IMR-90 (cell line): ENCODE measurements around the gene RAD21L1. TPM values are rescaled to one million over a fixed set of nuclear protein-coding genes. Genes with fewer than 3 reads are reported as not detected.

Source experiments
- ATAC-seq: fragments of 200-7000 bp; cut with Tn5 transposase; 2 replicates; pipeline ENCODE4 v1.9.1; 2020; ENCODE audit warnings: low read depth, mild to moderate bottlenecking, moderate library complexity
- BruUV-seq: library from RNA; stranded (reverse); fragments of 400-500 nt; replicated peaks from 2 replicates; lab custom pipeline; 2021; lab: Mats Ljungman, UMichigan
- CTCF ChIA-PET: fragments of 300-600 bp; formaldehyde crosslinking; extraction: SDS; loops from one replicate; lab custom pipeline; 2021; ENCODE audit warnings: antibody characterized with exemption; lab: Yijun Ruan, JAX
- POLR2A ChIA-PET: fragments of 300-600 bp; sonication (Branson Sonifier 250); formaldehyde crosslinking; loops from one replicate; lab custom pipeline; 2022; ENCODE audit warnings: antibody characterized with exemption; ENCODE audit not compliant: unreplicated experiment; lab: Charles Lee
- DNase-seq: peaks from one replicate; pipeline ENCODE4 v3.0.0; 2013
- H2AFZ ChIP-seq: replicated peaks from 2 replicates; pipeline ENCODE3; 2013; ENCODE audit warnings: low read length, mild to moderate bottlenecking; ENCODE audit not compliant: poor library complexity
- H2AK5ac ChIP-seq: 2 replicates; pipeline ENCODE4 v1.6.1; 2013; ENCODE audit warnings: low read depth, low read length, inconsistent platforms
- H2AK9ac ChIP-seq: replicated peaks from 2 replicates; pipeline ENCODE3; 2013; ENCODE audit warnings: mild to moderate bottlenecking, low read depth, low read length, moderate library complexity; ENCODE audit not compliant: poor library complexity
- H2BK120ac ChIP-seq: 2 replicates; pipeline ENCODE4 v1.6.1; 2013; ENCODE audit warnings: low read depth, low read length, inconsistent platforms
- H2BK15ac ChIP-seq: 3 replicates; pipeline ENCODE4 v1.6.1; 2013; ENCODE audit warnings: low read depth, low read length, inconsistent platforms
- H2BK20ac ChIP-seq: 2 replicates; pipeline ENCODE4 v1.6.1; 2013; ENCODE audit warnings: low read depth, mild to moderate bottlenecking, inconsistent platforms, low read length, moderate library complexity
- H2BK5ac ChIP-seq: 2 replicates; pipeline ENCODE4 v1.6.1; 2013; ENCODE audit warnings: mild to moderate bottlenecking, low read depth, low read length, inconsistent platforms; ENCODE audit not compliant: poor library complexity, severe bottlenecking
- H3K14ac ChIP-seq: replicated peaks from 2 replicates; pipeline ENCODE4 v1.6.1; 2013; ENCODE audit warnings: low read depth, low read length, inconsistent platforms
- H3K18ac ChIP-seq: 2 replicates; pipeline ENCODE4 v1.6.1; 2013; ENCODE audit warnings: low read depth, low read length, control low read depth
- H3K23ac ChIP-seq: 2 replicates; pipeline ENCODE4 v1.6.1; 2013; ENCODE audit warnings: low read depth, low read length, inconsistent platforms
- H3K27ac ChIP-seq: 2 replicates; pipeline ENCODE4 v1.5.1; 2013; ENCODE audit warnings: mild to moderate bottlenecking, control low read depth, low read length; ENCODE audit not compliant: insufficient read depth
- H3K27me3 ChIP-seq: 2 replicates; pipeline ENCODE4 v1.6.1; 2013; ENCODE audit warnings: low read length; ENCODE audit not compliant: control insufficient read depth, insufficient read depth
- H3K36me3 ChIP-seq: 2 replicates; pipeline ENCODE4 v1.6.1; 2013; ENCODE audit warnings: low read length, mixed read lengths; ENCODE audit not compliant: control insufficient read depth, insufficient read depth
- H3K4ac ChIP-seq: 2 replicates; pipeline ENCODE4 v1.6.1; 2013; ENCODE audit warnings: low read depth, low read length, inconsistent platforms
- H3K4me1 ChIP-seq: 2 replicates; pipeline ENCODE4 v1.6.1; 2013; ENCODE audit warnings: low read length, mixed read lengths; ENCODE audit not compliant: control insufficient read depth, insufficient read depth
- H3K4me2 ChIP-seq: 2 replicates; pipeline ENCODE4 v1.6.1; 2013; ENCODE audit warnings: low read depth, mild to moderate bottlenecking, control low read depth, low read length, moderate library complexity
- H3K4me3 ChIP-seq: 2 replicates; pipeline ENCODE4 v1.5.1; 2013; ENCODE audit warnings: low read depth, mild to moderate bottlenecking, control low read depth, low read length, moderate library complexity; ENCODE audit not compliant: insufficient read depth
- H3K56ac ChIP-seq: 2 replicates; pipeline ENCODE4 v1.6.1; 2013; ENCODE audit warnings: low read length, inconsistent platforms; ENCODE audit not compliant: insufficient read depth; ENCODE audit errors: extremely low read depth
- H3K79me1 ChIP-seq, 2 experiments: 2 replicates each; pipeline ENCODE4 v1.6.1; 2013; ENCODE audit warnings: low read length in 2 of 2, inconsistent platforms in 1 of 2, low read depth in 1 of 2
- H3K9ac ChIP-seq: 2 replicates; pipeline ENCODE4 v1.6.1; 2013; ENCODE audit warnings: low read depth, low read length, control low read depth
- H3K9me1 ChIP-seq: 2 replicates; pipeline ENCODE4 v1.6.1; 2013; ENCODE audit warnings: low read length, inconsistent platforms; ENCODE audit not compliant: insufficient read depth
- H3K9me3 ChIP-seq: 2 replicates; pipeline ENCODE4 v1.6.1; 2013; ENCODE audit warnings: low read length; ENCODE audit not compliant: control insufficient read depth, insufficient read depth
- H4K20me1 ChIP-seq: 2 replicates; pipeline ENCODE4 v1.6.1; 2013; ENCODE audit warnings: low read length, inconsistent platforms; ENCODE audit not compliant: insufficient read depth
- H4K5ac ChIP-seq: 2 replicates; pipeline ENCODE4 v1.6.1; 2013; ENCODE audit warnings: mild to moderate bottlenecking, low read depth, low read length, control low read depth
- H4K8ac ChIP-seq, 2 experiments: 2 replicates each; pipeline ENCODE4 v1.6.1; 2013; ENCODE audit warnings: low read depth in 2 of 2, low read length in 2 of 2, control low read depth in 1 of 2, inconsistent platforms in 1 of 2
- H4K91ac ChIP-seq: 2 replicates; pipeline ENCODE4 v1.6.1; 2013; ENCODE audit warnings: low read depth, low read length, inconsistent platforms; ENCODE audit not compliant: insufficient read depth
- CEBPB ChIP-seq: IDR thresholded peaks from 2 replicates; pipeline ENCODE4 v1.6.1; 2012; ENCODE audit warnings: low read depth, low read length, improper control_type of control experiment
- CHD1 ChIP-seq: IDR thresholded peaks from 2 replicates; pipeline ENCODE4 v1.6.1; 2012; ENCODE audit warnings: low read depth, low read length, improper control_type of control experiment
- FOS ChIP-seq: fragments of 150-350 bp; IDR thresholded peaks from 2 replicates; pipeline ENCODE4 v1.6.1; 2016; ENCODE audit warnings: low read depth, low read length
- MAFK ChIP-seq: IDR thresholded peaks from 2 replicates; pipeline ENCODE4 v1.6.1; 2012; ENCODE audit warnings: low read depth, low read length, improper control_type of control experiment
- MAZ ChIP-seq: IDR thresholded peaks from 2 replicates; pipeline ENCODE4 v1.6.1; 2012; ENCODE audit warnings: low read depth, mild to moderate bottlenecking, low read length, improper control_type of control experiment, moderate library complexity, borderline replicate concordance
- MXI1 ChIP-seq: IDR thresholded peaks from 2 replicates; pipeline ENCODE4 v1.6.1; 2012; ENCODE audit warnings: low read depth, mild to moderate bottlenecking, low read length, moderate library complexity, borderline replicate concordance
- NFE2L2 ChIP-seq: fragments of 150-350 bp; IDR thresholded peaks from 2 replicates; pipeline ENCODE4 v1.6.1; 2016; ENCODE audit warnings: low read depth, mild to moderate bottlenecking, low read length
- RCOR1 ChIP-seq: IDR thresholded peaks from 2 replicates; pipeline ENCODE4 v1.6.1; 2012; ENCODE audit warnings: mild to moderate bottlenecking, low read length, improper control_type of control experiment; ENCODE audit not compliant: insufficient replicate concordance
- RFX5 ChIP-seq: IDR thresholded peaks from 2 replicates; pipeline ENCODE4 v1.8.0; 2012; ENCODE audit warnings: low read depth, mild to moderate bottlenecking, low read length, moderate library complexity
- SMC3 ChIP-seq: fragments of 150-350 bp; IDR thresholded peaks from 2 replicates; pipeline ENCODE4 v1.6.1; 2016; ENCODE audit warnings: low read depth, mild to moderate bottlenecking, antibody characterized with exemption, low read length, moderate library complexity
- WGBS, 2 experiments: methylation state at CpG; one replicate each; pipeline versions ENCODE4 v1.1.5 to v1.1.7; 2013; ENCODE audit warnings: missing lambda C conversion rate in 2 of 2; ENCODE audit not compliant: insufficient read length in 1 of 2; ENCODE audit errors: extremely low coverage in 2 of 2; 5-methylcytosine and 5-hydroxymethylcytosine counted together
- dilution Hi-C: fragments of 300-500 bp; cut with HindIII; formaldehyde crosslinking; loops from one replicate; pipeline ENCODE4 v1.14.3; 2018; ENCODE audit warnings: low sequenced_read_pairs; ENCODE audit not compliant: unreplicated experiment
- in situ Hi-C: fragments of 300-500 bp; cut with MboI; formaldehyde crosslinking; loops from 3 replicates; pipeline ENCODE4 v1.14.3; 2019; ENCODE audit warnings: low sequenced_read_pairs, inconsistent platforms, mixed read lengths
- intact Hi-C: fragments of 100-400 bp; cut with micrococcal nuclease; formaldehyde crosslinking; loops from 2 replicates; pipeline ENCODE4 v1.10.0; 2022
- polyA plus RNA-seq, 3 experiments: library from polyadenylated mRNA; depleted of rRNA; stranded (reverse); fragments of >200 nt; gene quantifications; 2 replicates each; pipeline ENCODE4 v1.2.3, GENCODE V29; 2012; ENCODE audit warnings: low replicate concordance in 1 of 3
- total RNA-seq: library from RNA; depleted of rRNA; stranded (reverse); fragments of >200 nt; gene quantifications from 2 replicates; pipeline ENCODE4 v1.2.3, GENCODE V29; 2012
- TF ChIP-seq, protein P1 (sequence below): conservative IDR thresholded peaks from 2 replicates; pipeline ENCODE4 v1.5.1; 2012; ENCODE audit warnings: mild to moderate bottlenecking, low read depth, low read length, improper control_type of control experiment
- TF ChIP-seq, protein P2 (sequence below): fragments of 150-350 bp; IDR thresholded peaks from 2 replicates; pipeline ENCODE4 v1.6.1; 2017; ENCODE audit warnings: mild to moderate bottlenecking, antibody characterized with exemption, low read length, low read depth

The RAD21L1 gene
- total and polyA plus RNA-seq, 2 of the 4 experiments (the other 2 are of a cell fraction) = not detected

DNA sequence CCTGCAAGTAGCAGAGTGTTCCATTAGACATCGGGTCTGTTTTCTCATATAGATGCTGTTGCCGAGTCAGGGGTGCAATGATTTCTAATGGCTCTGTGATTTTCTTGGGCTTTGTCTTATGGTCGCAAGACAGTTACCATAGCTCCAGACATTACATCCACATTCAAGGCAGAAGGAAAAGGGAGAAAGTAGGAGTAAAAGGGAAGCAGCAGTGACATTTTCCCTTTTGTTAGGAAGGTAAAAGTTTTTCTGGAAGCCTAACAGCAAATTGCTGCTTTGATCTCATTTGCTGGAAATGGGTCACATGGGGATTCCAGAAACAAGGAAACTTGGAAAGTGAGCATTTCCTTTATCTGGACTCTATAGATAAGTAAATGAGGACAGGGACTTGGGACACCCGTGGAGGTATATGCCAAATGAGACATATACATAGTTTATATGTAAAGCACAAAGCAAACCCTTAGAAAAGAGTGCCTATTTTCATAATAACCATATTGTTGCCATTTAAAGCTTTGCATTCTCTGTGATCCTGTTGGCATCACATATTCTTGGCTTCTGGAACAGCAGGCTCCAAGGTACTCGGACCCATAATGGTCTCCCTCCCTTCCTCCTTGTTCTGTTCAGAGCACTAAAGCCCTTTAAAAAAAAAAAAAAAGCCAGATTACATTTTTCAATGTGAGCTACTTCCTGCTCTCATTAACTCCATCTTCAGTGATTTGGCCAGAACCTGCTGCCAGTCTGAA is 22.9 kb upstream of the RAD21L1 start, which contains the start of gene C20orf202 (continued):
- TF ChIP-seq FOS = no peak

DNA sequence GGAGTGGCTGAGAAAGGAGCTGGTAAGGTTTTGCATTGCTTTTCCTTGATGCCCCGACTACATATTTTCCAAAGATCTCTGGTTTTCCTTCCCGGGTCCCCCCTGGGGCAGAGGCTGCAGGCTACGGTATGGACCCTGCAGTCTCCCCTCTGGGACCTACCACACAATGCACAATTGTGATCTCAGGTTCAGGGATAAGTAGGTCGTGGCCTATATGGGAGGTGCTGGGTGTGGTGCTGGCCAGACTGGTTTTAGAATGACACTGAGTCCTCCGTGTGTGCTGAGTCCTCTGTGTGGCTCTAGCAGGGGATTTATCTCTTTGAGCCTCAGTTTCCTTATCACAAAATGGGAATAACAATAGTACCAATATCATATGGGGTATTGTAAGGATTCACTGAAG is 22.2 kb upstream of the RAD21L1 start:
- Histone ChIP-seq H3K56ac (no peak overlapping the region), H2AFZ (no peak overlapping the region), H3K4ac (no peak overlapping the region), H4K91ac (no peak overlapping the region), H3K4me1 (no peaks in the 10 kb centered on the region), H3K9me3 (0 out of 2 replicates have a peak, but pooled peaks cover 2% of the 10 kb centered on the region), H3K14ac (no peak overlapping the region), H2AK5ac (no peak overlapping the region), H2BK5ac (no peak overlapping the region), H2AK9ac (no peak overlapping the region), H4K8ac (no peak overlapping the region), H4K5ac (no peak overlapping the region), H3K18ac (no peak overlapping the region), H2BK15ac (no peak overlapping the region), H3K4me3 (no peak overlapping the region), H4K20me1 (no peaks in the 10 kb centered on the region), H3K27ac (no peak overlapping the region), H2BK120ac (no peak overlapping the region), H2BK20ac (no peak overlapping the region), H3K9ac (no peak overlapping the region), H3K36me3 (no peaks in the 10 kb centered on the region), H3K79me1 (no peaks in the 10 kb centered on the region), H3K4me2 (no peak overlapping the region), H3K27me3 (peaks cover 57% of the 10 kb centered on the region), H3K9me1 (0 out of 2 replicates have a peak, but pooled peaks cover 3% of the 10 kb centered on the region), H3K23ac (no peak overlapping the region)
- ATAC-seq = no peak
- CTCF ChIA-PET = interaction anchor here (0.7 kb wide), 1 partner anchor 44 kb away, joined by 5 read pairs; no protein-coding TSS in a partner anchor
- dilution Hi-C loops (no loop called here), in situ Hi-C loops (no loop called here), intact Hi-C loops (no loop called here)
- no TSS peak for BruUV-seq
- no peak for DNase-seq
- no CpG with 5 or more reads among the region's 5 CpGs for WGBS, 2 experiments
- POLR2A ChIA-PET = no interaction called here
- TF ChIP-seq, protein P1, sequence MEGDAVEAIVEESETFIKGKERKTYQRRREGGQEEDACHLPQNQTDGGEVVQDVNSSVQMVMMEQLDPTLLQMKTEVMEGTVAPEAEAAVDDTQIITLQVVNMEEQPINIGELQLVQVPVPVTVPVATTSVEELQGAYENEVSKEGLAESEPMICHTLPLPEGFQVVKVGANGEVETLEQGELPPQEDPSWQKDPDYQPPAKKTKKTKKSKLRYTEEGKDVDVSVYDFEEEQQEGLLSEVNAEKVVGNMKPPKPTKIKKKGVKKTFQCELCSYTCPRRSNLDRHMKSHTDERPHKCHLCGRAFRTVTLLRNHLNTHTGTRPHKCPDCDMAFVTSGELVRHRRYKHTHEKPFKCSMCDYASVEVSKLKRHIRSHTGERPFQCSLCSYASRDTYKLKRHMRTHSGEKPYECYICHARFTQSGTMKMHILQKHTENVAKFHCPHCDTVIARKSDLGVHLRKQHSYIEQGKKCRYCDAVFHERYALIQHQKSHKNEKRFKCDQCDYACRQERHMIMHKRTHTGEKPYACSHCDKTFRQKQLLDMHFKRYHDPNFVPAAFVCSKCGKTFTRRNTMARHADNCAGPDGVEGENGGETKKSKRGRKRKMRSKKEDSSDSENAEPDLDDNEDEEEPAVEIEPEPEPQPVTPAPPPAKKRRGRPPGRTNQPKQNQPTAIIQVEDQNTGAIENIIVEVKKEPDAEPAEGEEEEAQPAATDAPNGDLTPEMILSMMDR = no peak
- TF ChIP-seq, protein P2, sequence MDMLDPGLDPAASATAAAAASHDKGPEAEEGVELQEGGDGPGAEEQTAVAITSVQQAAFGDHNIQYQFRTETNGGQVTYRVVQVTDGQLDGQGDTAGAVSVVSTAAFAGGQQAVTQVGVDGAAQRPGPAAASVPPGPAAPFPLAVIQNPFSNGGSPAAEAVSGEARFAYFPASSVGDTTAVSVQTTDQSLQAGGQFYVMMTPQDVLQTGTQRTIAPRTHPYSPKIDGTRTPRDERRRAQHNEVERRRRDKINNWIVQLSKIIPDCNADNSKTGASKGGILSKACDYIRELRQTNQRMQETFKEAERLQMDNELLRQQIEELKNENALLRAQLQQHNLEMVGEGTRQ = no peak
- TF ChIP-seq MAZ (no peak), NFE2L2 (no peak), SMC3 (no peak), MXI1 (no peak), RFX5 (no peak), CEBPB (no peak), FOS (no peak), RCOR1 (no peak), MAFK (no peak), CHD1 (no peak)
